Hindlimb muscle (tissue), 1 donor: ENCODE measurements around the gene LARP7. TPM values are rescaled to one million over a fixed set of nuclear protein-coding genes. Genes with fewer than 3 reads are reported as not detected.
"Not testable (repeated sequence)": the region's sequence is repeated elsewhere in the genome, so short reads cannot be mapped to it uniquely, and the experiment has no call there.

Experiments used
- DNase-seq: peaks from one replicate; pipeline ENCODE4 v3.0.0-alpha.2; 2013
- polyA plus RNA-seq: library from polyadenylated mRNA; unstranded; fragments of 120-200 nt; gene quantifications from one replicate; pipeline ENCODE4 v1.2.1, GENCODE V29; 2013; ENCODE audit not compliant: insufficient read length

The LARP7 gene
- polyA plus RNA-seq, 1 donor = 54.8 TPM

- no peak for DNase-seq
Observed at GRCh38 chr4:112650332-112650731, 13.4 kb downstream of the LARP7 start.

GRCh38 chr4:112651641-112652040 is 14.7 kb downstream of the LARP7 start:
- no peak for DNase-seq

- no peak for DNase-seq
Observed at GRCh38 chr4:112652216-112652615, 15.3 kb downstream of the LARP7 start.

GRCh38 chr4:112655270-112655669 is 18.3 kb downstream of the LARP7 start:
- no peak for DNase-seq

GRCh38 chr4:112656115-112656514 is 19.2 kb downstream of the LARP7 start:
- not testable (repeated sequence) for DNase-seq

- DNase-seq = no peak
Observed at GRCh38 chr4:112664611-112665010, 27.7 kb downstream of the LARP7 start.

GRCh38 chr4:112668131-112668530 is 31.2 kb downstream of the LARP7 start:
- no peak for DNase-seq

GRCh38 chr4:112673076-112673475 is 36.1 kb downstream of the LARP7 start:
- no peak for DNase-seq

- DNase-seq = no peak
Observed at GRCh38 chr4:112673686-112674085, 36.7 kb downstream of the LARP7 start.

GRCh38 chr4:112674376-112674775 is 37.4 kb downstream of the LARP7 start:
- DNase-seq = no peak

GRCh38 chr4:112677519-112678091 is 40.7 kb downstream of the LARP7 start:
- no peak for DNase-seq

GRCh38 chr4:112680996-112681395 is 44.1 kb downstream of the LARP7 start:
- no peak for DNase-seq

GRCh38 chr4:112693507-112693906 is 56.6 kb downstream of the LARP7 start:
- DNase-seq = no peak

- DNase-seq = no peak
Observed at GRCh38 chr4:112700679-112701078, 63.7 kb downstream of the LARP7 start.

GRCh38 chr4:112702892-112703291 is 65.9 kb downstream of the LARP7 start:
- DNase-seq = no peak

GRCh38 chr4:112704322-112704721 is 67.4 kb downstream of the LARP7 start:
- DNase-seq = no peak

- peak; percentile 40 for DNase-seq
Observed at GRCh38 chr4:112704991-112705845, 68.3 kb downstream of the LARP7 start.

- peak; percentile 28 for DNase-seq
Observed at GRCh38 chr4:112705891-112706839, 69.2 kb downstream of the LARP7 start.

- DNase-seq = no peak
Observed at GRCh38 chr4:112706840-112707207, 69.9 kb downstream of the LARP7 start.
